SK-N-SH (cell line): Measurements from ENCODE around the gene KRT2. TPM values are rescaled to one million over a fixed set of nuclear protein-coding genes. Genes with fewer than 3 reads are reported as not detected.

Experiments used
- CTCF ChIA-PET: fragments of 300-600, 350-600 bp; formaldehyde crosslinking; extraction: SDS; loops from one replicate; lab custom pipeline; 2021; lab: Yijun Ruan, JAX
- POLR2A ChIA-PET: fragments of 350-600 bp; sonication (Branson Sonifier 250); formaldehyde crosslinking; extraction: SDS; loops from one replicate; lab custom pipeline; 2020; ENCODE audit warnings: antibody characterized with exemption, inconsistent platforms; lab: Yijun Ruan, JAX
- DNase-seq: peaks from one replicate; pipeline ENCODE4 v3.0.0; 2012
- H2AFZ ChIP-seq: fragments of 200-600 bp; sonication (generic); 2 replicates; pipeline ENCODE4 v1.8.1; 2016; ENCODE audit warnings: antibody characterized with exemption, mild to moderate bottlenecking, low read depth
- H3F3A ChIP-seq: fragments of 200-600 bp; sonication (generic); replicated peaks from 2 replicates; pipeline ENCODE3; 2016; ENCODE audit warnings: antibody characterized with exemption, mild to moderate bottlenecking; ENCODE audit not compliant: insufficient read depth
- H3K27ac ChIP-seq, 2 experiments: fragments of 200-500 bp in 1 of 2; fragments of 200-600 bp in 1 of 2; sonication (Bioruptor generic) in 1 of 2; sonication (generic), shearing (Covaris generic) in 1 of 2; 2 replicates each; pipeline versions ENCODE4 v1.5.1 to v1.6.1; 2014 to 2016; ENCODE audit warnings: low read depth in 2 of 2, inconsistent platforms in 1 of 2, low read length in 1 of 2, mild to moderate bottlenecking in 1 of 2, mixed read lengths in 1 of 2
- H3K27me3 ChIP-seq: fragments of 200-600 bp; sonication (generic), shearing (Covaris generic); 2 replicates; pipeline ENCODE4 v1.6.1; 2016; ENCODE audit warnings: mixed run types; ENCODE audit not compliant: insufficient read depth
- H3K36me3 ChIP-seq, 2 experiments: fragments of 200-500 bp in 1 of 2; fragments of 200-600 bp in 1 of 2; sonication (Bioruptor generic) in 1 of 2; sonication (generic) in 1 of 2; replicated peaks in 1 of 2; 2 replicates each; pipeline versions ENCODE3 to v1.5.1; 2014 to 2016; ENCODE audit warnings: low read length in 1 of 2, mild to moderate bottlenecking in 1 of 2; ENCODE audit not compliant: insufficient read depth in 2 of 2, control insufficient read depth in 1 of 2
- H3K4me1 ChIP-seq, 2 experiments: fragments of 200-500 bp in 1 of 2; fragments of 200-600 bp in 1 of 2; sonication (Bioruptor generic) in 1 of 2; sonication (generic), shearing (Covaris generic) in 1 of 2; 2 replicates each; pipeline versions ENCODE4 v1.5.1 to v1.6.1; 2014 to 2016; ENCODE audit warnings: low read depth in 1 of 2, low read length in 1 of 2, mixed run types in 1 of 2; ENCODE audit not compliant: insufficient read depth in 2 of 2, control insufficient read depth in 1 of 2
- H3K4me2 ChIP-seq: fragments of 200-600 bp; sonication (generic), shearing (Covaris generic); 2 replicates; pipeline ENCODE4 v1.6.1; 2017; ENCODE audit warnings: mixed run types
- H3K4me3 ChIP-seq, 2 experiments: fragments of 200-500 bp in 1 of 2; fragments of 200-600 bp in 1 of 2; sonication (Bioruptor generic) in 1 of 2; sonication (generic), shearing (Covaris generic) in 1 of 2; 2 replicates each; pipeline versions ENCODE4 v1.5.1 to v1.8.1; 2014 to 2016; ENCODE audit warnings: low read depth in 2 of 2, inconsistent platforms in 1 of 2, low read length in 1 of 2, mild to moderate bottlenecking in 1 of 2, mixed read lengths in 1 of 2, moderate library complexity in 1 of 2
- H3K79me2 ChIP-seq: fragments of 200-600 bp; sonication (generic); 2 replicates; pipeline ENCODE4 v1.8.1; 2017; ENCODE audit warnings: mild to moderate bottlenecking; ENCODE audit not compliant: insufficient read depth
- H3K9ac ChIP-seq: fragments of 200-600 bp; sonication (generic); 2 replicates; pipeline ENCODE4 v1.6.1; 2017; ENCODE audit warnings: mixed run types
- H3K9me2 ChIP-seq: fragments of 200-600 bp; sonication (generic); 2 replicates; pipeline ENCODE4 v1.6.1; 2017; ENCODE audit warnings: mixed run types
- H3K9me3 ChIP-seq: fragments of 200-600 bp; sonication (generic); 2 replicates; pipeline ENCODE4 v1.6.1; 2017; ENCODE audit warnings: mixed run types, mild to moderate bottlenecking, moderate library complexity
- H4K20me1 ChIP-seq: fragments of 200-600 bp; sonication (generic); 2 replicates; pipeline ENCODE4 v1.6.1; 2017; ENCODE audit warnings: mild to moderate bottlenecking, mixed run types; ENCODE audit not compliant: insufficient read depth
- ELF1 ChIP-seq: IDR thresholded peaks from 2 replicates; pipeline ENCODE4 v1.4.0; 2012
- FOSL2 ChIP-seq: IDR thresholded peaks from 2 replicates; pipeline ENCODE4 v1.4.0; 2012; ENCODE audit warnings: low read depth, mild to moderate bottlenecking, moderate library complexity, borderline replicate concordance
- GABPA ChIP-seq: IDR thresholded peaks from 2 replicates; pipeline ENCODE4 v1.4.0; 2012; ENCODE audit warnings: low read depth, mild to moderate bottlenecking
- JUND ChIP-seq: IDR thresholded peaks from 2 replicates; pipeline ENCODE4 v1.4.0; 2012
- NFIC ChIP-seq: IDR thresholded peaks from 2 replicates; pipeline ENCODE4 v1.4.0; 2012; ENCODE audit warnings: borderline replicate concordance
- NRF1 ChIP-seq: IDR thresholded peaks from 2 replicates; pipeline ENCODE4 v1.6.1; 2012; ENCODE audit warnings: low read depth, mild to moderate bottlenecking, low read length
- PBX3 ChIP-seq: IDR thresholded peaks from 2 replicates; pipeline ENCODE4; 2012
- RFX5 ChIP-seq: IDR thresholded peaks from 2 replicates; pipeline ENCODE4 v1.6.1; 2012; ENCODE audit warnings: mild to moderate bottlenecking, improper control_type of control experiment, low read length
- SIN3A ChIP-seq: IDR thresholded peaks from 2 replicates; pipeline ENCODE4 v1.6.1; 2012; ENCODE audit warnings: low read depth, mild to moderate bottlenecking, low read length, moderate library complexity, borderline replicate concordance
- SMC3 ChIP-seq: IDR thresholded peaks from 2 replicates; pipeline ENCODE4 v1.6.1; 2012; ENCODE audit warnings: low read depth, low read length, improper control_type of control experiment
- TAF1 ChIP-seq: IDR thresholded peaks from 2 replicates; pipeline ENCODE4 v1.6.1; 2012; ENCODE audit warnings: low read depth, mild to moderate bottlenecking, low read length, moderate library complexity, borderline replicate concordance
- USF2 ChIP-seq: fragments of 150-350 bp; IDR thresholded peaks from 2 replicates; pipeline ENCODE4 v1.6.1; 2017; ENCODE audit warnings: antibody characterized with exemption, low read length, low read depth, borderline replicate concordance
- YY1 ChIP-seq: IDR thresholded peaks from 2 replicates; pipeline ENCODE4 v1.4.0; 2012; ENCODE audit warnings: low read depth, mild to moderate bottlenecking
- ZBTB33 ChIP-seq: IDR thresholded peaks from 2 replicates; pipeline ENCODE4 v1.4.0; 2012; ENCODE audit warnings: low read depth, borderline replicate concordance
- WGBS: methylation state at CpG from one replicate; pipeline ENCODE4 v1.1.6; 2017; ENCODE audit warnings: low lambda C conversion rate; 5-methylcytosine and 5-hydroxymethylcytosine counted together
- polyA plus RNA-seq, 3 experiments: library from polyadenylated mRNA; depleted of rRNA; stranded (reverse); fragments of >200 nt; gene quantifications; 2 replicates each; pipeline ENCODE4 v1.2.3, GENCODE V29; 2012
- TF ChIP-seq, protein P1 (sequence below): IDR thresholded peaks from 2 replicates; pipeline ENCODE4 v1.4.0; 2012; ENCODE audit warnings: low read depth
- TF ChIP-seq, protein P2 (sequence below): fragments of 200-600 bp; sonication (generic); IDR thresholded peaks from 2 replicates; pipeline ENCODE4 v1.6.1; 2017; ENCODE audit warnings: antibody characterized with exemption, mild to moderate bottlenecking, moderate library complexity

The KRT2 gene
- polyA plus RNA-seq, 1 of the 3 experiments (the other 2 are of a cell fraction): not detected

DNA sequence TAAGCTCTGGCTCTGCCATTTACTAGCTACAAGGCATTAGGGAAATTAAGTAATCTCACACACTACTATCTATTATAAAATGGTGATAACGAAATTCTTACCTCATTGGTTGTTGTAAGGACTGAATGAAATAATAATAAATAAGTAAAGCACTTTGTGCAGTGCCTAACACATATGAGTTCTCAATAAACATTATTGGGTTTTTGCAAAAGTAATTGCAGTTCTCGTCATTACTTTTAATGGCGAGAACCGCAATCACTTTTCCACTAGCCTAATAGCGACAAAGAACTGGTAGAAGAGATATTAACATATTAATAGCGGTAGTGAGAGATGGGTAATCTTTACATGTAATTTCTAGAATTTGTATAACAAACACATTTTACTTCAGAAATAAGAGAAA, 42.1 kb upstream of the KRT2 start:
- ChIA-PET POLR2A (no interaction called here), CTCF (no interaction called here)
- no peak overlapping the region for H3K4me2 ChIP-seq
- no peak overlapping the region for H3K27ac ChIP-seq
- TF ChIP-seq FOSL2 (no peak), NRF1 (no peak), RFX5 (no peak), GABPA (no peak), NFIC (no peak), SIN3A (no peak), PBX3 (no peak), YY1 (no peak), USF2 (no peak), JUND (no peak), TAF1 (no peak), SMC3 (no peak), ELF1 (no peak), ZBTB33 (no peak)
- TF ChIP-seq, protein P1, sequence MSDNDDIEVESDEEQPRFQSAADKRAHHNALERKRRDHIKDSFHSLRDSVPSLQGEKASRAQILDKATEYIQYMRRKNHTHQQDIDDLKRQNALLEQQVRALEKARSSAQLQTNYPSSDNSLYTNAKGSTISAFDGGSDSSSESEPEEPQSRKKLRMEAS: no peak
- TF ChIP-seq, protein P2, sequence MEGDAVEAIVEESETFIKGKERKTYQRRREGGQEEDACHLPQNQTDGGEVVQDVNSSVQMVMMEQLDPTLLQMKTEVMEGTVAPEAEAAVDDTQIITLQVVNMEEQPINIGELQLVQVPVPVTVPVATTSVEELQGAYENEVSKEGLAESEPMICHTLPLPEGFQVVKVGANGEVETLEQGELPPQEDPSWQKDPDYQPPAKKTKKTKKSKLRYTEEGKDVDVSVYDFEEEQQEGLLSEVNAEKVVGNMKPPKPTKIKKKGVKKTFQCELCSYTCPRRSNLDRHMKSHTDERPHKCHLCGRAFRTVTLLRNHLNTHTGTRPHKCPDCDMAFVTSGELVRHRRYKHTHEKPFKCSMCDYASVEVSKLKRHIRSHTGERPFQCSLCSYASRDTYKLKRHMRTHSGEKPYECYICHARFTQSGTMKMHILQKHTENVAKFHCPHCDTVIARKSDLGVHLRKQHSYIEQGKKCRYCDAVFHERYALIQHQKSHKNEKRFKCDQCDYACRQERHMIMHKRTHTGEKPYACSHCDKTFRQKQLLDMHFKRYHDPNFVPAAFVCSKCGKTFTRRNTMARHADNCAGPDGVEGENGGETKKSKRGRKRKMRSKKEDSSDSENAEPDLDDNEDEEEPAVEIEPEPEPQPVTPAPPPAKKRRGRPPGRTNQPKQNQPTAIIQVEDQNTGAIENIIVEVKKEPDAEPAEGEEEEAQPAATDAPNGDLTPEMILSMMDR: no peak
- no peaks in the 10 kb centered on the region for H3F3A ChIP-seq
- 67% methylated on average over 6 of the region's 6 CpGs for WGBS
- H3K27me3 ChIP-seq: peaks cover 57% of the 10 kb centered on the region; the same call in 1 of the 2 replicates
- peaks cover 0 to 13% of the 10 kb centered on the region in 2 experiments; a peak in 1 of 4 replicates for H3K4me1 ChIP-seq
- no peak for DNase-seq
- no peaks in the 10 kb centered on the region for H3K36me3 ChIP-seq
- H3K9ac ChIP-seq: no peak overlapping the region
- no peaks in the 10 kb centered on the region for H3K79me2 ChIP-seq
- no peak overlapping the region for H3K4me3 ChIP-seq
- no peak overlapping the region for H2AFZ ChIP-seq
- H3K9me2 ChIP-seq: no peaks in the 10 kb centered on the region
- H3K9me3 ChIP-seq: no peaks in the 10 kb centered on the region
- no peaks in the 10 kb centered on the region for H4K20me1 ChIP-seq
